GM12878 (cell line): ENCODE measurements around the gene RDH16. TPM values are rescaled to one million over a fixed set of nuclear protein-coding genes. Genes with fewer than 3 reads are reported as not detected.

Source experiments
- ATAC-seq: fragments of 200-7000 bp; cut with Tn5 transposase; 3 replicates; pipeline ENCODE4 v1.9.1; 2020; ENCODE audit warnings: mild to moderate bottlenecking, moderate library complexity
- BruUV-seq: library from RNA; stranded (reverse); fragments of 400-500 nt; replicated peaks from 2 replicates; lab custom pipeline; 2021; lab: Mats Ljungman, UMichigan
- CTCF ChIA-PET: fragments of 300-600 bp; sonication (Branson Sonifier 250); formaldehyde crosslinking; extraction: SDS; loops from one replicate; lab custom pipeline; 2021; ENCODE audit warnings: inconsistent platforms; lab: Yijun Ruan, JAX
- POLR2A ChIA-PET: fragments of 350-600 bp; formaldehyde crosslinking; extraction: SDS; loops from one replicate; lab custom pipeline; 2021; ENCODE audit warnings: inconsistent platforms; lab: Charles Lee
- RAD21 ChIA-PET: fragments of 300-600 bp; sonication (Branson Sonifier 250); formaldehyde crosslinking; loops from one replicate; lab custom pipeline; 2023; ENCODE audit warnings: antibody characterized with exemption; ENCODE audit not compliant: unreplicated experiment; lab: Charles Lee
- SMC1A ChIA-PET: fragments of 300-600 bp; sonication (Branson Sonifier 250); formaldehyde crosslinking; loops from one replicate; lab custom pipeline; 2023; ENCODE audit not compliant: unreplicated experiment, uncharacterized antibody; lab: Charles Lee
- DNase-seq: peaks from one replicate; pipeline ENCODE4 v3.0.0-alpha.2; 2011; ENCODE audit warnings: low read depth, low spot score
- FAIRE-seq: peaks from 3 replicates; lab custom pipeline; 2011; peaks lifted over from hg19 to GRCh38; lab: Jason Lieb, UNC
- H2AFZ ChIP-seq: 2 replicates; pipeline ENCODE4 v1.6.0; 2011; ENCODE audit warnings: low read depth, low read length, control low read depth; ENCODE audit not compliant: control insufficient read depth
- H3K27ac ChIP-seq: 2 replicates; pipeline ENCODE4 v1.5.1; 2011; ENCODE audit warnings: control low read depth; ENCODE audit not compliant: control insufficient read depth, insufficient read depth
- H3K27me3 ChIP-seq, 2 experiments: replicated peaks in 1 of 2; 2 replicates each; pipeline versions ENCODE4 v1.6.0 to v1.6.1; 2011; ENCODE audit warnings: low read length in 1 of 2; ENCODE audit not compliant: control insufficient read depth in 2 of 2, insufficient read depth in 2 of 2
- H3K36me3 ChIP-seq, 2 experiments: 2 replicates each; pipeline ENCODE4 v1.5.1; 2011; ENCODE audit warnings: low read length in 1 of 2; ENCODE audit not compliant: control insufficient read depth in 2 of 2, insufficient read depth in 2 of 2
- H3K4me1 ChIP-seq: 2 replicates; pipeline ENCODE4 v1.6.1; 2011; ENCODE audit warnings: mild to moderate bottlenecking, low read length, moderate library complexity, mixed read lengths; ENCODE audit not compliant: control insufficient read depth, insufficient read depth
- H3K4me2 ChIP-seq: 2 replicates; pipeline ENCODE4 v1.6.0; 2011; ENCODE audit warnings: control low read depth; ENCODE audit not compliant: control insufficient read depth, insufficient read depth
- H3K4me3 ChIP-seq: fragments of 200-600 bp; sonication (generic); 2 replicates; pipeline ENCODE4 v1.5.1; 2016
- H3K79me2 ChIP-seq: 2 replicates; pipeline ENCODE4 v1.6.0; 2011; ENCODE audit warnings: low read length; ENCODE audit not compliant: control insufficient read depth, insufficient read depth
- H3K9ac ChIP-seq: 2 replicates; pipeline ENCODE4 v1.8.0; 2011; ENCODE audit warnings: low read length, control low read depth, mixed read lengths; ENCODE audit not compliant: control insufficient read depth, insufficient read depth
- H3K9me3 ChIP-seq: replicated peaks from 3 replicates; pipeline ENCODE4 v1.5.1; 2011; ENCODE audit warnings: mild to moderate bottlenecking, low read length; ENCODE audit not compliant: control insufficient read depth, insufficient read depth
- H4K20me1 ChIP-seq: 2 replicates; pipeline ENCODE4 v1.6.0; 2011; ENCODE audit not compliant: control insufficient read depth, insufficient read depth
- CEBPB ChIP-seq, 2 experiments: fragments of 150-350 bp in 1 of 2; IDR thresholded peaks; 2 replicates each; pipeline ENCODE4 v1.6.1; 2012 to 2014; ENCODE audit warnings: low read depth in 2 of 2, low read length in 2 of 2, borderline replicate concordance in 1 of 2, inconsistent platforms in 1 of 2
- CREM ChIP-seq: IDR thresholded peaks from 2 replicates; pipeline ENCODE4 v1.6.1; 2014; ENCODE audit warnings: antibody characterized with exemption, low read depth
- EED ChIP-seq: sonication (generic); IDR thresholded peaks from 2 replicates; pipeline ENCODE4 v1.6.1; 2016; ENCODE audit warnings: antibody characterized with exemption, low read depth
- LARP7 ChIP-seq: fragments of 450-650 bp; IDR thresholded peaks from 2 replicates; pipeline ENCODE4 v1.6.1; 2017; ENCODE audit warnings: mild to moderate bottlenecking
- NFXL1 ChIP-seq: fragments of 450-650 bp; IDR thresholded peaks from 2 replicates; pipeline ENCODE4 v1.6.1; 2017; ENCODE audit warnings: antibody characterized with exemption, mild to moderate bottlenecking, borderline replicate concordance
- POLR2A ChIP-seq: IDR thresholded peaks from 2 replicates; pipeline ENCODE4 v1.6.1; 2011; ENCODE audit warnings: low read depth, mild to moderate bottlenecking, low read length
- RUNX3 ChIP-seq: IDR thresholded peaks from 2 replicates; pipeline ENCODE4 v1.6.1; 2012; ENCODE audit warnings: low read length, inconsistent platforms
- SPI1 ChIP-seq: IDR thresholded peaks from 2 replicates; pipeline ENCODE4 v1.6.1; 2011; ENCODE audit warnings: low read depth, mild to moderate bottlenecking, low read length, moderate library complexity, borderline replicate concordance; ENCODE audit not compliant: insufficient read depth
- SREBF2 ChIP-seq: IDR thresholded peaks from 2 replicates; pipeline ENCODE4 v1.6.1; 2012; ENCODE audit warnings: mild to moderate bottlenecking, low read length
- ZBED1 ChIP-seq: IDR thresholded peaks from 2 replicates; pipeline ENCODE4 v1.6.1; 2016; ENCODE audit warnings: borderline replicate concordance
- WGBS: methylation state at CpG from one replicate; pipeline ENCODE4 v1.1.6; 2016; ENCODE audit warnings: low lambda C conversion rate; ENCODE audit not compliant: insufficient replicate concordance, insufficient coverage; ENCODE audit errors: missing lambda C conversion rate; 5-methylcytosine and 5-hydroxymethylcytosine counted together
- in situ Hi-C: fragments of 300-500 bp; cut with MboI; formaldehyde crosslinking; loops from 9 replicates; pipeline ENCODE4 v1.14.3; 2018; ENCODE audit warnings: mixed read lengths
- intact Hi-C: fragments of 100-400 bp; cut with micrococcal nuclease; formaldehyde crosslinking; loops from one replicate; pipeline ENCODE4 v1.14.2; 2022; ENCODE audit not compliant: unreplicated experiment
- polyA plus RNA-seq, 11 experiments: library from polyadenylated mRNA; depleted of rRNA in 4 of 11; unstranded in 6 of 11; stranded (reverse) in 5 of 11; fragments of >200 nt; fragmentation: Nextera tagmentation in 4 of 11; fragmentation: Illumina TruSeq in 1 of 11; extraction: Ambion mirVana in 4 of 11; extraction: Trizol in 1 of 11; gene quantifications; 1 replicate in 1 of 11; 2 replicates in 10 of 11; pipeline versions ENCODE4 v1.2.1 to v1.2.3, GENCODE V29; 2011 to 2016; ENCODE audit warnings: inconsistent platforms in 2 of 11, missing spikeins in 2 of 11, low read depth in 1 of 11
- total RNA-seq, 4 experiments: library from RNA; depleted of rRNA in 3 of 4; stranded (reverse); fragments of >200 nt in 3 of 4; fragmentation: Illumina TruSeq in 1 of 4; extraction: Trizol in 1 of 4; gene quantifications; 2 replicates each; pipeline versions ENCODE4 v1.2.1 to v1.2.3, GENCODE V29; 2013 to 2021
- TF ChIP-seq, protein P1 (sequence below): fragments of 450-650 bp; IDR thresholded peaks from 2 replicates; pipeline ENCODE4 v1.6.1; 2017; ENCODE audit warnings: mild to moderate bottlenecking
- TF ChIP-seq, protein P2 (sequence below): fragments of 450-650 bp; IDR thresholded peaks from 2 replicates; pipeline ENCODE4 v1.6.1; 2018; ENCODE audit warnings: borderline replicate concordance, mild to moderate bottlenecking; ENCODE audit not compliant: partially characterized antibody

The RDH16 gene
- total and polyA plus RNA-seq, 10 of the 15 experiments (the other 5 are each of a cell fraction or from before 2014, with no cell fraction given): 0.04 to 0.31 (median 0.06) TPM

- TF ChIP-seq, protein P1, sequence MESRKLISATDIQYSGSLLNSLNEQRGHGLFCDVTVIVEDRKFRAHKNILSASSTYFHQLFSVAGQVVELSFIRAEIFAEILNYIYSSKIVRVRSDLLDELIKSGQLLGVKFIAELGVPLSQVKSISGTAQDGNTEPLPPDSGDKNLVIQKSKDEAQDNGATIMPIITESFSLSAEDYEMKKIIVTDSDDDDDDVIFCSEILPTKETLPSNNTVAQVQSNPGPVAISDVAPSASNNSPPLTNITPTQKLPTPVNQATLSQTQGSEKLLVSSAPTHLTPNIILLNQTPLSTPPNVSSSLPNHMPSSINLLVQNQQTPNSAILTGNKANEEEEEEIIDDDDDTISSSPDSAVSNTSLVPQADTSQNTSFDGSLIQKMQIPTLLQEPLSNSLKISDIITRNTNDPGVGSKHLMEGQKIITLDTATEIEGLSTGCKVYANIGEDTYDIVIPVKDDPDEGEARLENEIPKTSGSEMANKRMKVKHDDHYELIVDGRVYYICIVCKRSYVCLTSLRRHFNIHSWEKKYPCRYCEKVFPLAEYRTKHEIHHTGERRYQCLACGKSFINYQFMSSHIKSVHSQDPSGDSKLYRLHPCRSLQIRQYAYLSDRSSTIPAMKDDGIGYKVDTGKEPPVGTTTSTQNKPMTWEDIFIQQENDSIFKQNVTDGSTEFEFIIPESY: no peak
- TF ChIP-seq SPI1: no peak
- no peak for TF ChIP-seq CEBPB (IDR thresholded peaks at IDR 0.05; ENCODE audit: borderline replicate concordance in 1 of 2, low read depth in 2 of 2, low read length in 2 of 2)
- no peak for TF ChIP-seq POLR2A
- TF ChIP-seq EED: no peak
Measured at GRCh38 chr12:56998316-56998715, 40.9 kb upstream of the RDH16 start (continued).

DNA sequence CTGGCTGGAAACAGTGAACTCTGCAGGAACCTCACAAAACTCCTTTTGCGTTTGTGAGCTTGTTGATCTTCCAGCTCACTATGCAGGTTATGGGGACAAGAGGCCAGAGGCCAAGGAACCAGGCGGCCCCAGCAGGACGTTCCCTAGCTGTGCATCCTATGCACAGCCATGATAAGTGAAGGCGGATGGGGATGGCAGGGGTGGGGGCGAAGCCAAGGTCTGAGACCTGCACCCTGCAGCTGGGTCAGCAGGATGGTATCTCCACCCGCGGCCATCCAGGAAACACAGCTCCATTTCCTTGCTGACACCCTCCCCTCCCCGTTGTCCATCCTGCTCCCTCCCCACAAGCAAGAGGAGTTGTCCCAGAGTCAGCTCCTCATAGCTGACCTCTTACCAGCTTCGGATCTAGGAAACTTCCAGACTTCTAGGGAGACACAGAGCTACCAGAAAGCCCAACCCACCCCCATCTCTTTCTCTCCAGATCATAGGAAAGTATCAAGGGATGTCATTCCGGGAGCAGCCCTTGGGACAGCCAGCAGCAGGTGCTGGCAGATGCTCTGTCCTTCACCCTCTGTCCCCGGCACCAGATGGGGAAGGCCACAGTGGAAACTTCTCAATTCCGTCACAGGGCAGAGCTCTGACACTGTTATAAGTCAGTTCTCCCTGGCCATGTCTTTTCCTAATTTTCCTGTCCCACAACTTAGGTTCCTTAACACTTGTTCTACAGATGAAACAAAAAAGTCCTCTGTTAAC is 39.6 kb upstream of the RDH16 start:
- Histone ChIP-seq H4K20me1 (no peaks in the 10 kb centered on the region), H3K4me3 (no peak overlapping the region)
- WGBS: 81% methylated on average over 10 of the region's 12 CpGs
- CTCF ChIA-PET: interaction anchor here (0.5 to 12.1 kb wide), 9 partner anchors 8 to 402 kb away, joined by 3 to 177 read pairs (median 4); partner anchors contain the start of genes HSD17B6, PRIM1 and ZBTB39
- no peak for FAIRE-seq
- TF ChIP-seq ZBED1 (no peak), CREM (no peak), LARP7 (no peak), NFXL1 (no peak), RUNX3 (no peak), SREBF2 (no peak)
- TF ChIP-seq, protein P2, sequence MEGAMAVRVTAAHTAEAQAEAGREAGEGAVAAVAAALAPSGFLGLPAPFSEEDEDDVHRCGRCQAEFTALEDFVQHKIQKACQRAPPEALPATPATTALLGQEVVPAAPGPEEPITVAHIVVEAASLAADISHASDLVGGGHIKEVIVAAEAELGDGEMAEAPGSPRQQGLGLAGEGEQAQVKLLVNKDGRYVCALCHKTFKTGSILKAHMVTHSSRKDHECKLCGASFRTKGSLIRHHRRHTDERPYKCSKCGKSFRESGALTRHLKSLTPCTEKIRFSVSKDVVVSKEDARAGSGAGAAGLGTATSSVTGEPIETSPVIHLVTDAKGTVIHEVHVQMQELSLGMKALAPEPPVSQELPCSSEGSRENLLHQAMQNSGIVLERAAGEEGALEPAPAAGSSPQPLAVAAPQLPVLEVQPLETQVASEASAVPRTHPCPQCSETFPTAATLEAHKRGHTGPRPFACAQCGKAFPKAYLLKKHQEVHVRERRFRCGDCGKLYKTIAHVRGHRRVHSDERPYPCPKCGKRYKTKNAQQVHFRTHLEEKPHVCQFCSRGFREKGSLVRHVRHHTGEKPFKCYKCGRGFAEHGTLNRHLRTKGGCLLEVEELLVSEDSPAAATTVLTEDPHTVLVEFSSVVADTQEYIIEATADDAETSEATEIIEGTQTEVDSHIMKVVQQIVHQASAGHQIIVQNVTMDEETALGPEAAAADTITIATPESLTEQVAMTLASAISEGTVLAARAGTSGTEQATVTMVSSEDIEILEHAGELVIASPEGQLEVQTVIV: no peak
- TF ChIP-seq, all 136 proteins: peak for 0
- Histone ChIP-seq H3K79me2 (no peaks in the 10 kb centered on the region; the same call in 1 of the 2 replicates), H3K27me3 (no peaks in the 10 kb centered on the region), H3K27ac (no peak overlapping the region), H3K9me3 (no peaks in the 10 kb centered on the region), H3K4me2 (no peak overlapping the region), H3K36me3 (no peaks in the 10 kb centered on the region; a peak in 2 of 4 replicates), H2AFZ (no peak overlapping the region), H3K9ac (no peak overlapping the region), H3K4me1 (peaks cover 35% of the 10 kb centered on the region)
- SMC1A ChIA-PET: interaction anchor here (0.5 to 2.9 kb wide), 5 partner anchors 8 to 160 kb away, joined by 3 to 9 read pairs (median 4); partner anchors contain the start of gene STAT6
- intact Hi-C loops (no loop called here), in situ Hi-C loops (no loop called here)
- no TSS peak for BruUV-seq
- ATAC-seq: no peak
- RAD21 ChIA-PET: interaction anchor here (1.0 to 1.3 kb wide), 3 partner anchors 8 to 114 kb away, joined by 3 to 5 read pairs (median 3); partner anchors contain the start of gene STAT6
- POLR2A ChIA-PET: no interaction called here
- DNase-seq: no peak
